Activated CD8-positive, alpha-beta T cell treated with anti-CD3 and anti-CD28 coated beads for 36 hours (primary cell): ENCODE measurements around the gene CEBPA. TPM values are rescaled to one million over a fixed set of nuclear protein-coding genes. Genes with fewer than 3 reads are reported as not detected.

Experiments used
- ATAC-seq: fragments of 200-7000 bp; cut with Tn5 transposase; one replicate; pipeline ENCODE4 v1.10.0; 2021; ENCODE audit warnings: mild to moderate bottlenecking, moderate library complexity
- CTCF ChIA-PET: fragments of 350-600 bp; sonication (Branson Sonifier 250); formaldehyde crosslinking; loops from one replicate; lab custom pipeline; 2021; ENCODE audit warnings: antibody characterized with exemption; lab: Charles Lee
- POLR2A ChIA-PET: fragments of 350-600 bp; sonication (Branson Sonifier 250); formaldehyde crosslinking; loops from one replicate; lab custom pipeline; 2021; ENCODE audit warnings: antibody characterized with exemption; lab: Charles Lee
- DNase-seq: peaks from one replicate; pipeline ENCODE4 v3.0.0-alpha.2; 2020
- H3K27ac Mint-ChIP-seq: one replicate; pipeline ENCODE4 v1.8.0; 2021; ENCODE audit warnings: mild to moderate bottlenecking, mixed read lengths
- H3K27me3 Mint-ChIP-seq: one replicate; pipeline ENCODE4 v1.8.0; 2021; ENCODE audit warnings: mixed read lengths
- H3K36me3 Mint-ChIP-seq: one replicate; pipeline ENCODE4 v1.8.0; 2021; ENCODE audit warnings: low read depth, mixed read lengths
- H3K4me1 Mint-ChIP-seq: one replicate; pipeline ENCODE4 v1.8.0; 2021; ENCODE audit warnings: low read depth, mixed read lengths
- H3K4me3 Mint-ChIP-seq: one replicate; pipeline ENCODE4 v1.8.0; 2021; ENCODE audit warnings: mild to moderate bottlenecking, moderate library complexity, mixed read lengths
- H3K9me3 Mint-ChIP-seq: one replicate; pipeline ENCODE4 v1.8.0; 2021; ENCODE audit warnings: mixed read lengths
- CTCF ChIP-seq: fragments of 200-600 bp; IDR thresholded peaks from one replicate; pipeline ENCODE4 v1.8.0; 2022; ENCODE audit warnings: antibody characterized with exemption, mild to moderate bottlenecking
- intact Hi-C: fragments of 100-400 bp; cut with micrococcal nuclease; formaldehyde crosslinking; loops from one replicate; pipeline ENCODE4 v1.10.0; 2022
- total RNA-seq, 2 experiments: library from RNA; stranded (reverse); gene quantifications; one replicate each; pipeline ENCODE4 v1.2.3, GENCODE V29; 2021

Gene CEBPA
- total RNA-seq, 2 experiments from 2014 or later, result 0.34 to 0.45 TPM

GRCh38 chr19:33299051-33299688, 3.2 kb downstream of the CEBPA start:
- CTCF ChIA-PET, result no interaction called here
- H3K27ac Mint-ChIP-seq, result no peak overlapping the region
- H3K9me3 Mint-ChIP-seq, result no peaks in the 10 kb centered on the region
- H3K36me3 Mint-ChIP-seq, result no peaks in the 10 kb centered on the region
- DNase-seq (no peak), ATAC-seq (no peak)
- no peak for TF ChIP-seq CTCF
- no peak overlapping the region for H3K4me3 Mint-ChIP-seq
- peaks cover 22% of the 10 kb centered on the region for H3K27me3 Mint-ChIP-seq
- intact Hi-C loops, result no loop called here
- POLR2A ChIA-PET, result no interaction called here
- H3K4me1 Mint-ChIP-seq, result no peaks in the 10 kb centered on the region

- ChIA-PET CTCF (interaction anchor here (1.5 kb wide), 1 partner anchor 114 kb away, joined by 4 read pairs; no protein-coding TSS in a partner anchor), POLR2A (no interaction called here)
- DNase-seq (no peak), ATAC-seq (no peak)
- no peak for TF ChIP-seq CTCF
- no peak overlapping the region for H3K4me3 Mint-ChIP-seq
- H3K27ac Mint-ChIP-seq, result no peak overlapping the region
- no peaks in the 10 kb centered on the region for H3K36me3 Mint-ChIP-seq
- intact Hi-C loops, result no loop called here
- H3K9me3 Mint-ChIP-seq, result no peaks in the 10 kb centered on the region
- peaks cover 25% of the 10 kb centered on the region for H3K27me3 Mint-ChIP-seq
- no peaks in the 10 kb centered on the region for H3K4me1 Mint-ChIP-seq
Observed at GRCh38 chr19:33298146-33298911, 4.0 kb downstream of the CEBPA start.

GRCh38 chr19:33297401-33298145, 4.8 kb downstream of the CEBPA start:
- ChIA-PET CTCF (interaction anchor here (1.5 kb wide), 1 partner anchor 113 kb away, joined by 4 read pairs; no protein-coding TSS in a partner anchor), POLR2A (interaction anchor here (1.5 kb wide), 2 partner anchors 58 to 74 kb away, joined by 3 to 4 read pairs; no protein-coding TSS in a partner anchor)
- no peak for ATAC-seq
- Mint-ChIP-seq H3K27me3 (peaks cover 29% of the 10 kb centered on the region), H3K4me1 (no peaks in the 10 kb centered on the region), H3K9me3 (no peaks in the 10 kb centered on the region), H3K36me3 (no peaks in the 10 kb centered on the region), H3K4me3 (no peak overlapping the region), H3K27ac (no peak overlapping the region)
- intact Hi-C loops, result no loop called here
- no peak for DNase-seq
- no peak for TF ChIP-seq CTCF

- ChIA-PET POLR2A (interaction anchor here (1.5 kb wide), 2 partner anchors 57 to 75 kb away, joined by 3 to 4 read pairs; no protein-coding TSS in a partner anchor), CTCF (no interaction called here)
- no peaks in the 10 kb centered on the region for H3K36me3 Mint-ChIP-seq
- TF ChIP-seq CTCF, result no peak
- DNase-seq (no peak), ATAC-seq (no peak)
- no peak overlapping the region for H3K27ac Mint-ChIP-seq
- intact Hi-C loops, result no loop called here
- no peak overlapping the region for H3K4me3 Mint-ChIP-seq
- H3K27me3 Mint-ChIP-seq, result peaks cover 29% of the 10 kb centered on the region
- no peaks in the 10 kb centered on the region for H3K4me1 Mint-ChIP-seq
- no peaks in the 10 kb centered on the region for H3K9me3 Mint-ChIP-seq
Observed at GRCh38 chr19:33296488-33296971, 5.8 kb downstream of the CEBPA start.
